Chondrocyte (in vitro differentiated cells): ENCODE results near the gene WWOX. TPM values are rescaled to one million over a fixed set of nuclear protein-coding genes. Genes with fewer than 3 reads are reported as not detected.

Source experiments
- DNase-seq: peaks from one replicate; pipeline ENCODE4 v3.0.0; 2021; ENCODE audit warnings: mixed read lengths, low spot score
- H3K27ac Mint-ChIP-seq: one replicate; pipeline ENCODE4 v1.8.0; 2021; ENCODE audit warnings: mild to moderate bottlenecking, moderate library complexity, mixed read lengths; ENCODE audit not compliant: unreplicated experiment
- H3K27me3 Mint-ChIP-seq: 2 replicates; pipeline ENCODE4 v1.8.0; 2021; ENCODE audit warnings: low read depth, mixed read lengths
- H3K36me3 Mint-ChIP-seq: 2 replicates; pipeline ENCODE4 v1.8.0; 2021; ENCODE audit warnings: low read depth, mixed read lengths
- H3K4me1 Mint-ChIP-seq: 2 replicates; pipeline ENCODE4 v1.8.0; 2021; ENCODE audit warnings: low read depth, mild to moderate bottlenecking, mixed read lengths
- H3K4me3 Mint-ChIP-seq: one replicate; pipeline ENCODE4 v1.8.0; 2021; ENCODE audit warnings: mild to moderate bottlenecking, moderate library complexity, mixed read lengths; ENCODE audit not compliant: unreplicated experiment
- H3K9me3 Mint-ChIP-seq: 2 replicates; pipeline ENCODE4 v1.8.0; 2021; ENCODE audit warnings: low read depth, mixed read lengths
- total RNA-seq: library from RNA; stranded (reverse); gene quantifications from 3 replicates; pipeline ENCODE4 v1.2.1, GENCODE V29; 2021
- TF ChIP-seq, protein P1 (sequence below): fragments of 200-600 bp; sonication (generic); IDR thresholded peaks from 2 replicates; pipeline ENCODE4 v1.5.0; 2021; ENCODE audit warnings: antibody characterized with exemption, mild to moderate bottlenecking, moderate library complexity

The WWOX gene
- total RNA-seq, 1 donor from 2014 or later: 12.1 TPM

DNA sequence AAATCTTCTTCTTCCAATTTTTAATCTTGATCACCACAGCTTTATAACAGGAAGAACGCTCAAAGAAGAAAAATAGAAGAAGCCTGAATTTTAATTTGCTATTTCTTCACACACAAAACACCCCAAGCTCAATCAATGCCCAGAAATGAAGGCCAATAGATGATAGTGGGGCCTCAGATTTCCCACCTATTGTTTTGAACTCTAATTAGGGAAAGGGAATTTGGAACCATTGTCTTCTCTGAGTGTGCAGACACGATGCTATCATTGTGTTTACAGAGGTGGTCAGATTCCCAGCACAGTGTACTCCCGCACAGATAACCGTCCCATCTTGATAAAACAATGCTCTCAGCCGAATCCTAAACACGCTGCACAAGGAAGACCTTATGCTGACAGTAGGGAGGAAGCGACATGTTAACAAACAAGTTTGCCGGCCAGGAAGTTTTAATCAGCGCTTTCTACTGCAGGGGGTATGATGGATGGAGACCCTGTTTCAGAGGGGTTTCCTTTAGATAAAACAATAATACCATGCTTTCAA lies 816.4 kb downstream of the WWOX start:
- Mint-ChIP-seq H3K4me1 (no peaks in the 10 kb centered on the region), H3K27me3 (no peaks in the 10 kb centered on the region), H3K4me3 (no peak overlapping the region), H3K36me3 (no peaks in the 10 kb centered on the region), H3K9me3 (peaks cover 5% of the 10 kb centered on the region), H3K27ac (no peak overlapping the region)
- no peak for DNase-seq
- TF ChIP-seq, protein P1, sequence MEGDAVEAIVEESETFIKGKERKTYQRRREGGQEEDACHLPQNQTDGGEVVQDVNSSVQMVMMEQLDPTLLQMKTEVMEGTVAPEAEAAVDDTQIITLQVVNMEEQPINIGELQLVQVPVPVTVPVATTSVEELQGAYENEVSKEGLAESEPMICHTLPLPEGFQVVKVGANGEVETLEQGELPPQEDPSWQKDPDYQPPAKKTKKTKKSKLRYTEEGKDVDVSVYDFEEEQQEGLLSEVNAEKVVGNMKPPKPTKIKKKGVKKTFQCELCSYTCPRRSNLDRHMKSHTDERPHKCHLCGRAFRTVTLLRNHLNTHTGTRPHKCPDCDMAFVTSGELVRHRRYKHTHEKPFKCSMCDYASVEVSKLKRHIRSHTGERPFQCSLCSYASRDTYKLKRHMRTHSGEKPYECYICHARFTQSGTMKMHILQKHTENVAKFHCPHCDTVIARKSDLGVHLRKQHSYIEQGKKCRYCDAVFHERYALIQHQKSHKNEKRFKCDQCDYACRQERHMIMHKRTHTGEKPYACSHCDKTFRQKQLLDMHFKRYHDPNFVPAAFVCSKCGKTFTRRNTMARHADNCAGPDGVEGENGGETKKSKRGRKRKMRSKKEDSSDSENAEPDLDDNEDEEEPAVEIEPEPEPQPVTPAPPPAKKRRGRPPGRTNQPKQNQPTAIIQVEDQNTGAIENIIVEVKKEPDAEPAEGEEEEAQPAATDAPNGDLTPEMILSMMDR: no peak

DNA sequence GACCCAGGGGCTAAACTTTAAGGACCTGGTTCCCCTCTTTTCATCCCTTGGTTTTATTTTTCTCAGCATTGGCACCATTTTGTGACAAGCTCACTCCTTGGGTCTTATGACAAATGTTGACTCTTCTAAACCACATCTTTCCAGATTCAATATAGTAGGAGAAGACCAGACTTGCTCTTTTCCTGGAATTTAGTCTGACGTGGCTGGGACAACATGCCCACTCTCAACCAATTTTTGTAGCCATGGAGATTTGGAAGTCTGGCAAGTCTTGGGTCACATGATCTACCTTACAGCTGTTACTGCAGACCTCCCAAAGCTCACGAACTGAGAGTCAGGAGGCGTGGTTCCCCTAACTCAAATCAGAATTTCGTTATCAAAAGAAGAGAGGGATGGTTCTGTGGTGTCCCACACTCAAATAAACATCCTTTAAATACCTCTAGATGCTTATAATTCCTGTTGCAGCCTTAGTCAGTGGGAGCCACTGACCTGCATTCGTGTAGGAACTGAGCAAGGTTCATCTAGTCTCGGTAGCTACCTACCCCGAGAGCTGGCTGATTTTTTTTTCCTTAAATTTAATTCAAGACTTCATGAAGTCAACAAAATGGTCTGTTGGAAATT lies 817.6 kb downstream of the WWOX start:
- no peak overlapping the region for H3K4me3 Mint-ChIP-seq
- peaks cover 1% of the 10 kb centered on the region for H3K36me3 Mint-ChIP-seq
- DNase-seq: no peak
- no peaks in the 10 kb centered on the region for H3K27me3 Mint-ChIP-seq
- H3K27ac Mint-ChIP-seq: no peak overlapping the region
- H3K9me3 Mint-ChIP-seq: peaks cover 15% of the 10 kb centered on the region
- TF ChIP-seq, protein P1: no peak
- H3K4me1 Mint-ChIP-seq: no peaks in the 10 kb centered on the region

DNA sequence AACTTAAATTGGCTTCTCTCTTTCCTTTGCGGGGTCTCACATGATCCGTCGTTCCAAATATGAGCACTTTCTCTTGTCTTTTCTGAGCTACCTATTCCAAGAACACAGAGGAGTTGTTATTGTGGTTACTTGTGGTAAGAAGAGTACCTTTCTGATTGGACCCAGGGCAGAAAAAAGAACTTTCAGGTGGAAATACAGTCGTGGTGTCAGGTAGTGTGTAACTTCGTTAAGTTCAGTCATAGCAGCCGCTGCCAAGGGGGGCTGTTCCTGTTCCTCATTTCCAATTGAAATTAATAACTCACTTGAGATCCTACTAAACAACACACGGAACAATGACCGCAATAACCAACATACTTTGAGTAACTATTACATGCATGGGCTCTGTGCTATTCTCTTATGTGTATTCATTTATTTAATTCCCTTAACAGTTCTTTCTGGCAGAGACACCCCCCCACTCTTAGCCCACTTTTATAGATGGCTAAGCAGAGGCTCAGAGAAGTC lies 819.4 kb downstream of the WWOX start:
- DNase-seq: no peak
- Mint-ChIP-seq H3K9me3 (peaks cover 19% of the 10 kb centered on the region), H3K4me1 (no peaks in the 10 kb centered on the region), H3K27me3 (no peaks in the 10 kb centered on the region), H3K36me3 (peaks cover 1% of the 10 kb centered on the region), H3K4me3 (no peak overlapping the region), H3K27ac (no peak overlapping the region)
- TF ChIP-seq, protein P1: no peak

DNA sequence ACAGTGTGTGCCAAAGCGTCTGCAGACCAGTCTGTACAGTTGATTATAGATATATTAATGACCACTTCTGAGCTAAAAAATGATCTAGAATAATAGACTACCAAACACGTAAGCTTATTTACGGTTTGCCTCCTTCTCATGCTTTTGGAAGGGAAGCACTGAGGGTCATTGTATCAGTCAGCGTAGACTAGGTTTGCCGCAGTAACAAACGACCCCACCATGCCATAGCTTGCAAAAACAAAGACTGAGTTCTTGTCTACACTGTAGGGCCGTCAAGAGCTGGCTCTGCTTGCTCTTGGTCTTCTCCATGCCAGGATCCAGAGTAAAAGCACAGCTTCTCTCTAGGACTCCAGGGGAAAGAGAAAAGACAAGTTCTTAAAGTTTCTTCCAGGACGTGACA lies 820.4 kb downstream of the WWOX start:
- H3K9me3 Mint-ChIP-seq: peaks cover 21% of the 10 kb centered on the region
- no peak overlapping the region for H3K27ac Mint-ChIP-seq
- no peaks in the 10 kb centered on the region for H3K4me1 Mint-ChIP-seq
- DNase-seq: no peak
- no peaks in the 10 kb centered on the region for H3K27me3 Mint-ChIP-seq
- no peak overlapping the region for H3K4me3 Mint-ChIP-seq
- TF ChIP-seq, protein P1: no peak
- peaks cover 1% of the 10 kb centered on the region for H3K36me3 Mint-ChIP-seq

DNA sequence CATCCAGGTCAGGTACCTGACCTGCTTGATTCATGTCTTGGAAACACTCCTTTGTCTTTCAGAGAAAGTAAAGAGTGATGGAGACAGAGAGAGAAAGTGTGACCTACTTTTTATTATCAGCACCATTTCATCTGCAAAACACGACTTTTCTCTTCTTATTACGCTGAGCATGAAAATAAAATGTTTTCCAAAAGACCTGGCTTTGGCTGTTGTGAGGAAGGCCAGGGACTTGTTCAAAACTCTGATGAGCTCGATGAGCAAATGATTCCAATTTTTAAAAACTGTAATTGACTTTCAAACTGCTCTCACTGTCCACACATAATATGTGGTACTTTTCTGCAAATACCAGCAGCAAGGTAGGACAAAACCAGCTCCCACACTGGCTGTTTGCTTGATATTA lies 821.2 kb downstream of the WWOX start:
- TF ChIP-seq, protein P1: no peak
- Mint-ChIP-seq H3K27me3 (no peaks in the 10 kb centered on the region), H3K27ac (no peak overlapping the region), H3K36me3 (peaks cover 1% of the 10 kb centered on the region), H3K9me3 (peaks cover 21% of the 10 kb centered on the region), H3K4me1 (no peaks in the 10 kb centered on the region), H3K4me3 (no peak overlapping the region)
- no peak for DNase-seq
